Measurements from ENCODE around the gene GRID1. TPM values are rescaled to one million over a fixed set of nuclear protein-coding genes. Genes with fewer than 3 reads are reported as not detected.

GRID1 gene
- total RNA-seq, 2 donors from 2014 or later = 0.27 to 0.85 TPM

DNA sequence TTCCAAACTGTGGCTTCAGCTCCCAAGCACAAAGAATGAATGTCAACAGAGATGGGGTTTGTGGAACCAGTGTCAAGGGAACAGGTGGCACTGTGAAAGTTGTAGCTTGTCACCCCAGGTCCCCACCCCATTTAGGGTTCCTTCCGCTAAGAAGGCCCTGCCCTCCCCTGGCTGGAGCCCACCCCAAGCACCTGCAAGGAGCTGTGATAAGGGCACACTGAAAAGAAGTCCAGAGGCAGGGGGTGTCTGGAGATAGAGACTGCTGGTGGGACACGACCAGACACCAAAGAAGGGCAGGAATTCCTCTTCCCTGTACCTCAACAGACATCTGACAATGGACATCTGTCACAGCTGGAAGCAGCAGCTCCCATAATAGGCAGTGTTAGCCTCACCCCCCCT lies 4.5 kb downstream of the GRID1 start:
- DNase-seq (ENCODE audit: low spot score) (no peak), ATAC-seq (ENCODE audit: insufficient number of reproducible peaks, low FRiP score, low read depth) (no peak)
- Histone ChIP-seq H3K4me1 (ENCODE audit: control insufficient read depth in 1 of 2, low read depth in 2 of 2) (peaks cover 10 to 44% of the 10 kb centered on the region in 2 donors), H3K27me3 (replicated peaks; ENCODE audit: insufficient read depth) (peaks cover 3% of the 10 kb centered on the region), H3K27ac (no peak overlapping the region), H3K36me3 (no peaks in the 10 kb centered on the region), H3K9me3 (no peaks in the 10 kb centered on the region), H3K4me3 (no peak overlapping the region)
- TF ChIP-seq, protein P1, sequence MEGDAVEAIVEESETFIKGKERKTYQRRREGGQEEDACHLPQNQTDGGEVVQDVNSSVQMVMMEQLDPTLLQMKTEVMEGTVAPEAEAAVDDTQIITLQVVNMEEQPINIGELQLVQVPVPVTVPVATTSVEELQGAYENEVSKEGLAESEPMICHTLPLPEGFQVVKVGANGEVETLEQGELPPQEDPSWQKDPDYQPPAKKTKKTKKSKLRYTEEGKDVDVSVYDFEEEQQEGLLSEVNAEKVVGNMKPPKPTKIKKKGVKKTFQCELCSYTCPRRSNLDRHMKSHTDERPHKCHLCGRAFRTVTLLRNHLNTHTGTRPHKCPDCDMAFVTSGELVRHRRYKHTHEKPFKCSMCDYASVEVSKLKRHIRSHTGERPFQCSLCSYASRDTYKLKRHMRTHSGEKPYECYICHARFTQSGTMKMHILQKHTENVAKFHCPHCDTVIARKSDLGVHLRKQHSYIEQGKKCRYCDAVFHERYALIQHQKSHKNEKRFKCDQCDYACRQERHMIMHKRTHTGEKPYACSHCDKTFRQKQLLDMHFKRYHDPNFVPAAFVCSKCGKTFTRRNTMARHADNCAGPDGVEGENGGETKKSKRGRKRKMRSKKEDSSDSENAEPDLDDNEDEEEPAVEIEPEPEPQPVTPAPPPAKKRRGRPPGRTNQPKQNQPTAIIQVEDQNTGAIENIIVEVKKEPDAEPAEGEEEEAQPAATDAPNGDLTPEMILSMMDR (IDR thresholded peaks at IDR 0.05) = no peak

DNA sequence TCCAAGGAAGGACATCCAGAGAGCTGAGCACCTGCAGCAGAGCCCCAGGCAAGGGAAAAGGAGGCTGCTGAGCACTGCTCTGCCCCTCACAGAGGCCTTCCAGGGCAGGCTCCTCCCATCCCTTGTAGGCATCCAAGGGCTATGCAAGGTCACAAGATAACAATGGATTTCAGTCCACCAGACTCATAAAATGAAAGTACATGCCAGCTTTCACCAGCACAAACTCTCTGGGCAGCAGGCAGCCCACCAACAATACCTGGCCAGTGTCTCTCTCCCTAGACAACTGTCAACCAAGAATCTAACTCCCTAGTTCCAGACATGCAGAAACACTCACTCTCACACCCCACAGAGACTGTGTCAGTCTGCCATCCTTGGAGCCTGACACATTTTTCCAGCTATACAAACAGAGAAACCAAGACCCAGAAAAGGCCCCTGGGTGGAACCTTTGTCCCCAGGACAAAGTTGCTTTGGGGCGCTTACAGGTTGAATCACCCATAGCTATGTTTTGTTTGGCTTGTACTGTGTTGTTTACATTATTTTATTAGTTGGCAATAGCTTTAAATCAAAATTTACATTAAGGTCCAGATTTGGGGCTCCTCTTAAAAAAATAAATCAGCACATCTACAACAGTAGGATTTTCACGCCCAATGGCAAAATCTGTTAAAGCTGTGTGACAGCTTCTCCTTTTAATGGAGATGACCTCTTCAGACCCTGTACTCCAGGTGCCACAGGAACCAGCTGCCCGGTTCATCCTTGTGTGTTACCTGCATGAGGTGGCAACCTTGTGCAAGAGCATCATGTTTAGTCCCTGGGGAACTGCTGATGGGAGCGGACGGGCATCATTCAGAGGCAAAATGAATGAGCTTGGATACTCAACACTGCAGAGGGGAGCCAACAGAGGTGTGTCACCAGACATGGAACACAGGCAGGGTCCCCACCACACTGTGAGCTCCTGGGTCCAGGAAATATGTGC lies 5.2 kb downstream of the GRID1 start:
- ATAC-seq (ENCODE audit: insufficient number of reproducible peaks, low FRiP score, low read depth) (no peak), DNase-seq (ENCODE audit: low spot score) (no peak)
- no peaks in the 10 kb centered on the region for H3K9me3 ChIP-seq
- H3K27ac ChIP-seq = no peak overlapping the region
- H3K36me3 ChIP-seq = no peaks in the 10 kb centered on the region
- TF ChIP-seq, protein P1 (IDR thresholded peaks at IDR 0.05) = no peak
- H3K4me1 ChIP-seq (ENCODE audit: control insufficient read depth in 1 of 2, low read depth in 2 of 2) = peaks cover 9 to 40% of the 10 kb centered on the region in 2 donors
- no peak overlapping the region for H3K4me3 ChIP-seq
- H3K27me3 ChIP-seq (replicated peaks; ENCODE audit: insufficient read depth) = no peaks in the 10 kb centered on the region

DNA sequence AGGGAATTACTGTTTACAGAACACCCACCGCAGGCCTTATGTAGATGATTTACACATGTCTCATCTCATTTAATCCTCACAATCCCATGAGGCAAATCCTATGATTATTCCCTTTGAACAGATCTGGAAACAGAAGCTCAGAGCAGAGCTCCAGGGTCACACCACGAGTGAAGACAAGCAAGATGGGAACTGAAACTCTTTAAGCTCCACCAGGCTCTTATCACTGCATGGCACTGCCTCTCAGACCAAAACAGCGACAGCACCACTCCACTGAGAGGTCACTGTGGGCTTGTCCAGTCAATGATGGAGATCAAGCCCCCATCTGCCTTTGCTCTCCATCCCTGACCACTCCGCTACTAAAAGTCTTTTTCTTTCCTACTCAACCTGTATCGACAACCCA lies 5.9 kb downstream of the GRID1 start:
- H3K4me1 ChIP-seq (ENCODE audit: control insufficient read depth in 1 of 2, low read depth in 2 of 2) = peaks cover 9 to 35% of the 10 kb centered on the region in 2 donors
- DNase-seq (ENCODE audit: low spot score) (no peak), ATAC-seq (ENCODE audit: insufficient number of reproducible peaks, low FRiP score, low read depth) (no peak)
- H3K4me3 ChIP-seq = no peak overlapping the region
- no peaks in the 10 kb centered on the region for H3K36me3 ChIP-seq
- TF ChIP-seq, protein P1 (IDR thresholded peaks at IDR 0.05) = no peak
- H3K27me3 ChIP-seq (replicated peaks; ENCODE audit: insufficient read depth) = no peaks in the 10 kb centered on the region
- H3K27ac ChIP-seq = no peak overlapping the region
- H3K9me3 ChIP-seq = no peaks in the 10 kb centered on the region

DNA sequence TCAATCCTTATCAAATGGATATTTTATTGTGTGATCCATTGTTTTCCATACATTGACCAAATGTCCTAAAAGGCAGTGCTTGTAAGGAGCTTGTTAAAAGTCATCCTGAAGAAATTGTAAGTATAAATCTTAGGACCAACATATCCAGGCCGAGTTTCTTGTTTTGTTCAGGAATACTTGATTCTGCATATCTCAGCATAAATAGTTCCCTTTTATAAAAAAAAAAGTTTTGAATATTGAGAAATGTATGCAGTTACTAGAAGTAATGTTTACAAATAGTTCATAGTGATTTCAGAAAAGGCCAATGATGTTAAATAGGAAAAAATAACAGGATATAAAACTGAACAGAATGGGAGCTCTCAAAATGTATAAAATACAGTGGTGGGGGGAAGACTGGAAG lies 6.6 kb downstream of the GRID1 start:
- TF ChIP-seq, protein P1 (IDR thresholded peaks at IDR 0.05) = no peak
- no peak overlapping the region for H3K27ac ChIP-seq
- DNase-seq (ENCODE audit: low spot score) (no peak), ATAC-seq (ENCODE audit: insufficient number of reproducible peaks, low FRiP score, low read depth) (no peak)
- H3K36me3 ChIP-seq = no peaks in the 10 kb centered on the region
- peaks cover 9 to 28% of the 10 kb centered on the region in 2 donors for H3K4me1 ChIP-seq (ENCODE audit: control insufficient read depth in 1 of 2, low read depth in 2 of 2)
- no peak overlapping the region for H3K4me3 ChIP-seq
- no peaks in the 10 kb centered on the region for H3K27me3 ChIP-seq (replicated peaks; ENCODE audit: insufficient read depth)
- H3K9me3 ChIP-seq = no peaks in the 10 kb centered on the region

DNA sequence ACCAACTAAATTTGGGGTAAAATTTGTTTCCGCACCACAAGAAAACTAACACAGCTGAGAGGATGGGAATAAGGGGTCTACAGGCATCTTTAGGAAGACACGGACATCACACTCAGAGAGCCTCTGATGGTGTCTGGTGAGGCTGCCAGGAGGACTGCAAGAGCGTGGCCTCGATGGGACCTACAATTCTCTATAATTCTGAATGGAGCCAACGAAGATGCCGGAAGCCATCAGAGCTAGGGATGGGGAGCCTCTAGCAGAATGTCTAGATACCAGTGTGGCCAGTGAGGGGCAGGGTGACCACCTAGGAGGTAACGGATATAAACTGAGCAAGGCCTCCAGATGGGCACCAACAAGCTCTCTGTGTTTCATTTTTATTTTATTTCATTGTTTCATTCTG lies 7.5 kb downstream of the GRID1 start:
- peaks cover 9 to 22% of the 10 kb centered on the region in 2 donors for H3K4me1 ChIP-seq (ENCODE audit: control insufficient read depth in 1 of 2, low read depth in 2 of 2)
- no peak overlapping the region for H3K4me3 ChIP-seq
- H3K36me3 ChIP-seq = no peaks in the 10 kb centered on the region
- TF ChIP-seq, protein P1 (IDR thresholded peaks at IDR 0.05) = no peak
- ATAC-seq (ENCODE audit: insufficient number of reproducible peaks, low FRiP score, low read depth) = no peak
- DNase-seq (ENCODE audit: low spot score) = no peak
- no peaks in the 10 kb centered on the region for H3K9me3 ChIP-seq
- H3K27ac ChIP-seq = no peak overlapping the region
- H3K27me3 ChIP-seq (replicated peaks; ENCODE audit: insufficient read depth) = no peaks in the 10 kb centered on the region
